KG1 (cell line): Measurements from ENCODE around the gene REG4.

Experiments used
- DNase-seq: peaks from one replicate; lab custom pipeline; 2025; lab: John Stamatoyannopoulos, UW

Gene REG4

DNA sequence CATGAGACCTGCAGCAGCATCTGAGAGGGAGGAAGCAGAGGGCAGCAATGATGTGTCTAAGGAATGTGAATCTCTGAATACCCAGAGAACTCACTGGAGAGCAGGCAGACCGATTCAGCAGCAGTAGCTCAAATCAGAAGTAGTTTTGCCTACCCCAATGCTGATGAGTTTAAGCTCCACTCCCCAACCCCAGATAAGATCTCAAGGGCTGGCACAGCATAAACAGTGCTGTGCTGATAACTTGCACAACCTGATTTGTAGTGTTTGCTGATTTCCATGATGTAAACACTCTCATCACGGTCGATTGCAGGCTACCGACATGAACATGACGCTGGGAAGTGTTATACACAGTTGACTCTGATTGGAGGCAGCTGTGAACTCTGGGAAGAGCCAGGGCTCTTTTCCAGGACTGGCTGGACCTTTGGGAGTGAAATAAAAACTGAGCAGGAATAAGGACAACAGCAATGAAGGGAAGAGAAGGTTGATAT, 31.3 kb downstream of the REG4 start:
- DNase-seq: no peak

DNA sequence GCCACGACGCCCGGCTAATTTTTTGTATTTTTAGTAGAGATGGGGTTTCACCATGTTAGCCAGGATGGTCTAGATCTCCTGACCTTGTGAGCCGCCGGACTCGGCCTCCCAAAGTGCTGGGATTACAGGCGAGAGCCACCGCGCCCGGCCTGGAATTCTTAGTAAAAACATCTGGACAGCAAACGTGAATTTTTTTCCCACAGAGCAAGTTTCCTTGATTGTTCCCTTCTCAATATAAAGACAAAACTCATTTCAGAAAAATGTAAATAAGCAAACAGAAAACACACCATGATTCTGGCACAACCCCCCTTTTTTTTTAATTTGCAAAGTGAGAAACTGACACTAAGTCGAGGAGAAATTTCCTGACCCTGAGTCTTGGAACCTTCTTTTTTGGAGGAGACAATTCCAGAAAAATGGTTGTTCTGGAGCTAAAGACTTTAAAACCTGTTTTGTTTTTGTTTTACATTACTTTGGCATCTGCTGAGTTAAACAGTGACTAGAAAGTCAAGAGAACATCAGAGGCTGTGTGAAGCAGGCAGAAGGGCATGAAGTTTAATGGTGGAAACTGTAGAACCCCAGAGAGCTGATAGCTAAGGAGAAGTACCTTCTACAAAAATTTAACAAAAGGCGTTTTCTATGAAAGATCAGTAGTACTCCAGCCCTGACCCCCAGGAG, 32.2 kb downstream of the REG4 start:
- DNase-seq: no peak

DNA sequence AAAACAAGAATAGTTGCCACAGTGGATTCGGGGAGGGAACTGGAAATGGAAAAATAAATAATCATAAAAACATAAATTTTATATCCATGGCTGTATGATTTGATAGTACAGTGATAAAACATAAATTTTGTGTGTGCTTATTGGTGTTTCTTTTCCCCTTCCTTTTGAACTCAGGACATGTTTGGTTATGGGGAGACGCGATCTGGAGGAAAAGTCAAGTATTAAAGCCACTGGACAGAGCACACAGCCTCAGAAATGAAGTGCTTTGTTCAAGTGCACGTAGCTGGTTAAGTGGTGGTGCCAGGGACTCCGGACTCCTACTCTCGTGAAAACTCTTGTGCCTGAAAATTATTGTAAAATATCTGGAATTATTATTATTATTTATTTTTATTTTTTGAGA, 32.9 kb downstream of the REG4 start:
- no peak for DNase-seq

DNA sequence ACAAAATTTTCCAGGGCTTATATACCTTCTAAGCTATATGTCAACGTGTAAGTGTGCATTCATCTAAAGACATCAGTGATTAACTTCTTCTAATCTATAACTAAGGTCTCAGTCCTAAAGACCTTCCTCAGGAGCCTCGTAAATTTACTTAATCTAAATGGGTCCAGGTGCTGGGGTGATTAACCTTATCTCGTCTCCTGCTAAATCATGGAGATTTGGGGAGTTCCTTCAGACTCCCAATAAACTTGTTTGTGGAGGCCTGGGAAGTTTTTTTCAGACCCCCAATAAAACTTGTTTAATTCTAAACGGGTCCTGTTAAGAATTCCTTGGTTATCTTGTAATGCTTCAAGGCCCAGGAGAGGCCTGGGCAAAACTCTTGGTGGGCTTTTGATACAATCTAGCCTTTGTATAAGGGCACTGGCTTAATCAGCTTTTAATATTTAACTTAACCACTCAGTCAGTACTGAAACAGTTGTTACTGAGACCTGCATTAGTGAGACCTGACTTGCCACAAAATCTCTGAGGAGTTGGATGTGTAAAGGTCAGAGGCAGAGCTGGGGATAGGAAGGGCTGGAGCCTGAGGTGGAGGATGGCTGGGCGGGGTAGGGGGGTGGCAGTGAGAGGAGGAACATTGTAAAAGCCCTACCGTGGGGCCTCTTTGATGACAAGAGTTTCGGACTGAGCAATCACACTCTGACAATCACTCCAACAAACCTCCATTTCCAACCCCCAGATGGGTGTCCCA, 36.3 kb downstream of the REG4 start:
- no peak for DNase-seq

DNA sequence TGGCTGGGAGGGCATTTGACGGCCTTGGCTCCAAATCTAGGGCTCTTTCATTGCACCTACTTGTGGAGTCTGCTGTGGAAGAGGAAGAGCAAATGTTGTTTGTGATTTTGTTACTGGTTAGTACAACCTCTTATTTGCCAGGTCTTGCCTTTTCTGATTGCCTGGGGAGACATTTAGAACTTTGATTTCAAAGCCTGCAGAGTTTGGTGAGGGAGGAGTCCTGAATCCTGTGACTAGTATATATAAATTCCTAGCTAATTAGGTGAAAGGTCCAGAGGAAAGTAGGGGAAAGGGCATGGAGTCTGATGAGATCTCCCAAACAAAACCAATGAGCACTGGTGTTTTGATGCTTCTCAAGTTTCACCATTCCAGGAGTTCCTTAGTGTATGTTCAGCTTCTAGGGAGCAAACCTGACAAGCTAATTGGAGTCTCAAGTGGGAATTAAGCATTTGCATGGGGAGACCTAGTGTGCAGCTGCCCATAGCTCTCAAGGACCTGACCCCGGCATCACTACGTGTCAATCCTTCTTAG, 37.5 kb downstream of the REG4 start:
- no peak for DNase-seq

DNA sequence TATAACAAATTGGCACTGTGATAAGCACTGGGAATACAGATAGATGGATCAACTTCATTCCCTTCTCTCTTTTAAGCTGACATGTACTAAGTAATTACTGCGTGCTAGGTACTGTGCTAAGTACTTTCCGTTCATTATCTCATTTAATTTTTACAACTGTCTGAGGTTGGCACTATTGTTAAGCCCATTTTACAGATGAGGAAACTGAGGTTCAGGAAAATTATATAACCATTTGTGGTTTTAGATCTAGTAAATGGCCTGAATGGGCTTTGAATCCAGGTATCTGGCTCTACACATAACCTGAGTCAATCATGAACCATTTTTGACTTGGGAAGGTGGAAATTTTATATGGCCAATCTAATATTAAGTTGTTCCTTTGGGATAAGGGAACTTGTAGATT, 39.0 kb downstream of the REG4 start:
- no peak for DNase-seq

DNA sequence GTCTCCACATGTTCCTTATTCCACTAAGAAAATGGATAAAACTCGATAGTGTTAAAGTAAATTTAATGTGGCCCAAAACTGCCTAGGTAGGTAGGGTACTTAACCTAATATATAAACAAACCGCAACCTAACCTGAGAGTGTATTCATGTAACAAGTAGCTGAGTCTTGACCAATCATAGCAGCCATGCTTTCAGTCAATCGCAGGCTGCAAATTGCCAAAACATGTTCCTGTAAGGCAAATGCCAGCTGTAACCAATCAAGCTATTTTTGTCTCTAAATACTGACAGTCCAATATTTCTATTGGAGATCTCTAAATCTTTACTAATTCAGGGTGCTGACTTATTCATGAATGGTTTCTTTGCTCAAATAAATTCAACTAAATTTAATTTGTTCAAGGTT, 39.5 kb downstream of the REG4 start:
- DNase-seq: no peak

DNA sequence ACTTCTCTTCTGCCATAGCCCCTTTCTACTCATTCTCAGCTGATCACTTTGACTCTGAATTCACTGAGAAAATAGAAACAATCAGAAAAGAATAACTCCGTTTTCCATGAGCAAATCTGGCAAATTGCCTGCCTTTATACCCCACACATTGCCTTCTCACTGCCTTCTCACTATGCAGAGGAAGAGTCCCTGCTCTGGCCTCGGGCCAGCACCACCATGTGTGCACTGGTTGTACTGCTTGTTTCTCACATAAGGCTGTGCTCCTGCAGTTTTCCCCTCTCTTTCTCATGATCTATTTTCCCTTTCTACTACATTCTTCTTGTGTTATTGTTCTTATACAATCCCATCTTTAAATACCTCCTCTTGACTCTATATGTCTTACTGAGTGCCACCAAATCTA, 40.2 kb downstream of the REG4 start:
- no peak for DNase-seq

DNA sequence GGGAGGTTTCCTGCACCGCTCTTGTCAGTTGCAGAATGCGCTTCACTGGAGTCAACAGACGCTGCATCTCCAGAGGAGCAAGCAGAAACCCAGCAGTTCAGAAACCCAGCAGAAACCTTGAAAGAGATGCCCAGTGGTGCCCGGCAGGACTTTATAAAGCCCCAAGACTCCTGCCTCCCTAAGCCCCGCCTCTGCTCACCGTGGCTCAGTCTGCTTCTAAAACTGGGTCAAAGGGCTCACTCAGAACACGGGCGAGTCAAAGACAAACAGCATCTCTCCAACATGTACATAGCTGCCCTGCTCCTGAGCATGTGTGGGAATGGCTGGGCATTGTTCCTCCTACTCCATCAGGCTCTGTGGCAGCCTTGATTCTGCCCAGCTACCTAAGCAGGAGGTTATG, 42.5 kb downstream of the REG4 start, which contains the start of gene HMGCS2:
Gene HMGCS2 (minus strand): TSS at position 128 of the 400 bp plus-strand sequence. CDS start 61 bp downstream, at position 67.
- no peak for DNase-seq

DNA sequence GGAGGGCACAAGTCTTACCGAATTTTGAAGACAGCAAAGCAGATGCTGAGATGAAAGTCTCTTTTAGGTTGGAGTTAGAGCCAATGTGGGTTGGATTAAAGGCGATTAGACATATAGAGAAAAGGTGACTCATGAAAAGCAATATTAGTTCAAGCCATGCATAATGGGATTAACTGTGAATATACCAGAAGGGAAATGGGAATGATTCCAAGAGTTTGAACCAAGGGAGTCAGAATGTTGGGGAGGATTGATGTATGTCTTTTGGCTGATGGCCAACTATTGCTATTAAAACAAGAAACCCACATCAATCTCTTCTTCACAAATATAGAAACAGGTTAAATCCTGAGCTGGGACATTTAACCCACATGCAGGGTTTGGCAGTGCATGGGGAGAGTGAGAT, 43.8 kb downstream of the REG4 start:
- no peak for DNase-seq

DNA sequence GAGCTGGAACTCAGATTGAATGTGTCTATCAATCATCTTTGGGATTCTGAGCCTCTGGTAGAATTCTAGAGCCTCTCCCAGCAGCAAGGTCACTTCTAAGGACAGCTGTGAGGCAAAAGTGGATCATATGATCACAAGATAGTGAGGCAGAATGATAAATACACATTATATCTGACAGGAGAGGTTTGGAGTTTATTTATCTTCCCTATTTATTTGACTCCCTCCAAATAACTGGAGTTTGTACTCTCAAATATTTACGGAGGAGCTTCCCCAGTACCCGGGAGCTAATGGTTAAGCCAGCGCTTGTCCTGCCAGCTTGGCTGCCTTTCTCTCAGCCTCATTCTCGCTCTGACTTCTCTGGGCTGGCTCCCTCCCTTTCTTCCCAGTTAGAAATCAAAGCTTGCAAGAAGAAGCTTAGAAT, 44.9 kb downstream of the REG4 start:
- no peak for DNase-seq

DNA sequence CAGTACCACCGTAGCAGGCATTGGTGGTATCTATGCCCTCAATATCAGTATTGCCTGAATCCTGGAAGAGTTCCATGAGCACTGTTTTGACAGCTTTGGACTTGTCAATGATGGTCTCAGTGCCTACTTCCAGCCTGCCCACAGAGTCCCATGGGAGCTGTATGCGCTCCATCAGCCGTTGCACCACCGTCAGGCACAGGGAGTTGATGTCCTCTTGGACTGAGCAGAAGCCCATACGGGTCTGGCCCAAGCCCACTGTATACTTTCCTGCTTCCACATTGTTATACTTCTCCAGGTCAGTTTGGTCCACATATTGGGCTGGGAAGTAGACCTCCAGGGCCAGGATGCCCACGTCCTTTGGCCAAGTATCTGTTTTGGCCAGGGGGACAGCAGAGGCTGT, 47.0 kb downstream of the REG4 start:
- no peak for DNase-seq

DNA sequence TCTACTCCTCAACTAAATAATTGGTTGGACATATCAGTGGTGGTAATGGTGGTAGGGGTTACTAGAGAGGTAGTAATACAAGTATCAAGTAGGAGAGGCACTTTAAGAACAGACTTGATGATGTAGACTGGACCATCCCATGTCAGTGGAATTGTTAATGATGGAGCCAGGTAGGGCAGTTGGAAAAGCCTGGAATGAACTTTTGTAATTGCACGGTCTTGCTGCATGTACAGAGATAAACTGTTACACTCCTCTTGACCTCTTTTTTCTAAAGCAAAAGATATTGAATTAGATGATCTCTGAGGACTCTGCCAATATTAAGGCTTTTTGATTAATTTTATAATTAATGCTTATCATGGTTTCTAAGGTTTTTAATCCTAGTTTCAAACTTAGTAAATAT, 48.3 kb downstream of the REG4 start:
- no peak for DNase-seq

DNA sequence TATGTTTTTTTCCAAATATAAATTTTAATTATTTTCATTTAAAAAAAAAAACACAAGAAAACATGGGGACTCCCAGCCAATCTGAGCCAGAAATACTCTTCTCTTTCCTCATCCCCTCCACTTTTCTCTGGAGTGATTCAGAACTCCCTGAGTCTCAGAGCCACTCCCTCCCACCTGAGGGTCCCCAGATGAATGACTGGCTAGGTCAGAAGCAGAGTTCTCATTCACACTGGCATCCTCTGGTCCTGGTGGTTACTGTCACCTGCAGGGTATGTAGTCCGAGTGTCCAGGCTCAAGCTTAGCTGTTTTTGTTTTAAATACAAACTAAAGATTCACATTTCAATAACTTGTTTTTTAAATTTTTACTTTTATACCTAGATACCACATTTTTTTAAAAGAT, 48.9 kb downstream of the REG4 start:
- DNase-seq: no peak

DNA sequence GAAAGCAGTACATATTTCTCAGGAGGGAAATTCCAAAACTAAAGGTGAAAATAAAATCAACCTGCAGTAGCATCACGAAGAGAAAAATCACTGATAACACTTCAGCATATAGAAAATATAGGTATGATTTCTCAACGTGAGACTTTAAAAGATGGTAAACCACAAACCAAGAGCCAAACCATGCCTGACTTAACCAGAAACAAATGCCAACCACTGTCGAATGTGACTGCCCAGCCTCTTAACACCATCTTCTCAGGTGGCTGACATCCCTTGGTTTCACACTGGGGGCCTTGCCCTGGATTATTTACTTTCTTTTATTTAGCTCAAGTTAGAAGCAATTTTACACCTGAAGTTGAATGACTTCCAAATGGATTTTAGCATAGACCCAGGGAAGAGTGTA, 52.7 kb downstream of the REG4 start:
- no peak for DNase-seq

DNA sequence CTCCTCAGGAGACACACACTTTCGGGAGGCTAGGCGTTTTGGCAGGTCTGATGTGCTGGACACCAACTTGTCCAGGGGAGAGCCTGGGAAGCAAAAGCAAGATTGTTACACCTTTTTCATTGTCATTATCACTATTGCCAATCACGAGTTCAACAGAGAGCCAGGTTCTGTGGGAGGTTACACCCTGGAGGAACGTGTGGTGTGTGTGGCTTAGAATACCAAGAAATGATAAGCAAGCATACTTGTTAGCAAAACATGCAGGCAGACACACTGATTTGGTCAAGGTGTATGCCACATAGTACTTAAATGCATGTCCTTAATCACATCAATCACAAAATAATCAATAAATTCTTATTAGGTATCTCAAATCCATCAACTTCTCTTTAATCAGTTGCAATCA, 58.7 kb downstream of the REG4 start:
- DNase-seq: no peak

DNA sequence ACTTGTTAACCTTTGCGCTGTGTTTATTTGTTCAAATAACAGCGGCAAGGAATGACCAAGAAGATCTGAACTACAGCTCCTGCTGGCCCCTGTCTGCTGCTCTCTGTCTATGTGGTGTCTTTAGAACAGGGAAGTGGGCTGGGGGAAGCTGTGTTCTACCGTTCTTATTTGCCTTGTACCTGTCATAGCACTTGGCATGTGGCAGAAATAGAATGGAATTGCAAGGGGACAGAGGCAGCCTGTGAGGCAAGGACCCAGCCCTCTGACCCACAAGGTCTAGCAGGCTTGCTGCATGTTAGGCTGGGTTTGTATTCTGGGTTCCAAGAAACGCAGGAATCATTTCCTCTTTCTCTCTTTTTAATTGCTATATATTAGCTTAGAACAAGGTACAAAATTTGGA, 63.2 kb downstream of the REG4 start:
- DNase-seq: no peak

DNA sequence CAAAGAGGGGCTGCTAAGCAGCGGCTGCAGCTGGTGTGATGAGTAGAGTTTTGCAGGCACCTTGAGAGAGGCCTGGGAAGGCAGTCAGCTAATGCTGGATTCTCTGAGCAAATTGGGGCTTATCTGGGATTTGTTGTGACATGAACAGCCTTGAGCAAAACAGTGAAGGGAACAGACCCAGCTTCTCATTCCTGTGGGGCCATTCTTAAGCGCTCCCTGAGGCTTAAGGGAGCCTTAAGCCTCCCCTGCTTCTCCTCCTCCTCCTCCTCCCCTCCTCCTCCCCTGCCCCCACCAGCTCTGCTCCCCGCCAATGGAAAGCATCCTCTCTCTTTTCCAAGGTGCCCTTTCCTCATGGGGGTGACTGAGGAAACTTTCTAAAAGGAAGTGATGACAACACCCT, 63.8 kb downstream of the REG4 start:
- no peak for DNase-seq

DNA sequence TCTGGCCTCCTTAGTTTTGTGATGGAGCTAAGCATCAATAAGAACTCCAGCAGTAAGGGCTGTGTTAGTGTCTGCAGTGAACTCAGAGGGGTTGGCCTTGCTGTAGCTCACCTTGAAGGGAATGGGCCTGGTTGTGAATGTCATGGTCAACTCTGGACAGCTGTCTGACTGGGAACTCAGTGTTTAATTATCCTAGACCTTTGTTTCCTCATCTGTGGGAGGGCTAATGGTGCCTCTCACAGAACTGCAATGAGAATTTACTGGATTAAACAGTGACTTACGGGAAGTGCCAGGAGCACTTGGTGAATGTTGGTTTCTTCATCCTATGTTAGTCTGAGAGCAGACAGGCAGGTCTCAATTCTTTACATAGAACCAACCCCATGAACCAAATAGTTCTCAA, 66.2 kb downstream of the REG4 start:
- DNase-seq: no peak

DNA sequence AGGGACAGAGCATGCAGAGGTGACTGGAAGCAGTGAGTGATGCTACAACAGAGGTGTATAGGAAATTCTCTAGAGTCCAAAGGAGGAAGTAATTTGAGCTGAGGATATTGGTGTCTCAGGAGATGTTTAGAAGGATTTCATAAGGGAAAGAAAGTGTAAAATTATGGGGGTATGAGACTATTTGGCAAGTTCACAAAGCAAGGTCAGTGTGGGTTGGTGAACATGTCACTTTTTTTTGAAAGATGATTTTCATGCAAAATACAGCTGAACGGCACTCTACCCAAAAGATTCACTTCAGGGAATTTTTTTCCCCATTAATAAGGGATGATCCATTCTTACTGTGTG, 66.7 kb downstream of the REG4 start:
- no peak for DNase-seq
